Glomerular visceral epithelial cell (primary cell): ENCODE results near the gene ETV6.

Experiments used
- DNase-seq: peaks from one replicate; pipeline ENCODE4 v3.0.0-alpha.2; 2016; ENCODE audit errors: extremely low spot score

Gene ETV6

GRCh38 chr12:11739980-11740577 is 90.6 kb downstream of the ETV6 start:
- no peak for DNase-seq

- no peak for DNase-seq
Measured at GRCh38 chr12:11741434-11742092, 92.1 kb downstream of the ETV6 start.

GRCh38 chr12:11743423-11744409 is 94.2 kb downstream of the ETV6 start:
- no peak for DNase-seq

- DNase-seq = no peak
Measured at GRCh38 chr12:11744410-11744801, 94.9 kb downstream of the ETV6 start.

- DNase-seq = no peak
Measured at GRCh38 chr12:11745113-11745512, 95.6 kb downstream of the ETV6 start.

GRCh38 chr12:11746024-11746771 is 96.7 kb downstream of the ETV6 start:
- peak; percentile 98 for DNase-seq

- no peak for DNase-seq
Measured at GRCh38 chr12:11746940-11747716, 97.7 kb downstream of the ETV6 start.

- DNase-seq = no peak
Measured at GRCh38 chr12:11747969-11748368, 98.5 kb downstream of the ETV6 start.

- no peak for DNase-seq
Measured at GRCh38 chr12:11748903-11749302, 99.4 kb downstream of the ETV6 start.

- DNase-seq = no peak
Measured at GRCh38 chr12:11749943-11750690, 100.6 kb downstream of the ETV6 start.

- DNase-seq = no peak
Measured at GRCh38 chr12:11752403-11753149, 103.1 kb downstream of the ETV6 start.

GRCh38 chr12:11753150-11753499 is 103.7 kb downstream of the ETV6 start:
- DNase-seq = no peak

GRCh38 chr12:11753826-11754225 is 104.4 kb downstream of the ETV6 start:
- DNase-seq = no peak

GRCh38 chr12:11754256-11754655 is 104.8 kb downstream of the ETV6 start:
- DNase-seq = no peak

GRCh38 chr12:11755302-11755930 is 105.9 kb downstream of the ETV6 start:
- DNase-seq = no peak

- no peak for DNase-seq
Measured at GRCh38 chr12:11756022-11756421, 106.5 kb downstream of the ETV6 start.

GRCh38 chr12:11756523-11756922 is 107.0 kb downstream of the ETV6 start:
- no peak for DNase-seq

- DNase-seq = no peak
Measured at GRCh38 chr12:11757095-11757494, 107.6 kb downstream of the ETV6 start.

- DNase-seq = no peak
Measured at GRCh38 chr12:11757531-11757930, 108.1 kb downstream of the ETV6 start.
